Gastroesophageal sphincter (tissue), 3 donors: ENCODE results near the gene TYW3.
A peak's percentile ranks its signal among the peaks of the same experiment; 100 is the strongest.

Experiments used
- EP300 ChIP-seq: sonication (generic); formaldehyde crosslinking; IDR thresholded peaks from one replicate; pipeline ENCODE4 v1.6.1; 2017; ENCODE audit warnings: antibody characterized with exemption, mild to moderate bottlenecking
- POLR2A ChIP-seq, 2 donors: fragments of 450-650 bp; IDR thresholded peaks; one replicate each; pipeline ENCODE4 v1.6.1; 2017; ENCODE audit warnings: antibody characterized with exemption in 2 of 2, mild to moderate bottlenecking in 2 of 2, moderate library complexity in 1 of 2
- POLR2AphosphoS5 ChIP-seq: sonication (generic); formaldehyde crosslinking; IDR thresholded peaks from one replicate; pipeline ENCODE4 v1.6.1; 2017; ENCODE audit warnings: antibody characterized with exemption
- TF ChIP-seq, protein P1 (sequence below), 4 experiments: fragments of 200-600 bp in 2 of 4; fragments of 450-650 bp in 2 of 4; sonication (generic) in 1 of 4; IDR thresholded peaks; one replicate each; pipeline ENCODE4 v1.5.1; 2017 to 2019; ENCODE audit warnings: antibody characterized with exemption in 4 of 4, mild to moderate bottlenecking in 2 of 4, moderate library complexity in 2 of 4

DNA sequence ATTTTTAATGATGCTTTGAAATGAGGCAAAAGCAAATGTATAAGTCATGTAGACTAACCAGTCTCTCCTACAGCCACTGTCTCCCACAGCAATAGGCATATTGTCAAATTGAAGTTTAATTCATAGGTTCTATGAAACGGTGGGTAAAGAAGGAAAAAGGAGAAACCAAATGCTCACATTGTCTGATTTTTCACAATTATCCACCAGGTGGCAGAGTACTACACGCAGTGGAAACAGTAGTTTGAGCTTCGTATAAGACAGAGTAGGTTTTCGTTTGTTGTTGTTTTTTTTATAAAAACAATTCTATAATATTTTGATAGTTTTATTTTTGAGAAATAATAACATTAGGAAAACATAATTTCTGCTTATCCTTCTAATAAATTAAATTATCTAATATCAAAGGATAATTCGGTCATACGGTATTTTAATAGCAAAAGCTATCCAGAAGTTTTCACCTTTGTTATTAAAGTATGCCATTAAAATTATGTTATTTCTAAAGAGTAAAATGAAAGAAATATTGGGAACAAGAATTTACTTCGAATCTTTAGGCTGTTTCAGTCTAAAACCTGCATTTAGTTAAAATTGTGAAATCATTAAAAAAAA, 39.1 kb downstream of the TYW3 start:
- TF ChIP-seq, protein P1, sequence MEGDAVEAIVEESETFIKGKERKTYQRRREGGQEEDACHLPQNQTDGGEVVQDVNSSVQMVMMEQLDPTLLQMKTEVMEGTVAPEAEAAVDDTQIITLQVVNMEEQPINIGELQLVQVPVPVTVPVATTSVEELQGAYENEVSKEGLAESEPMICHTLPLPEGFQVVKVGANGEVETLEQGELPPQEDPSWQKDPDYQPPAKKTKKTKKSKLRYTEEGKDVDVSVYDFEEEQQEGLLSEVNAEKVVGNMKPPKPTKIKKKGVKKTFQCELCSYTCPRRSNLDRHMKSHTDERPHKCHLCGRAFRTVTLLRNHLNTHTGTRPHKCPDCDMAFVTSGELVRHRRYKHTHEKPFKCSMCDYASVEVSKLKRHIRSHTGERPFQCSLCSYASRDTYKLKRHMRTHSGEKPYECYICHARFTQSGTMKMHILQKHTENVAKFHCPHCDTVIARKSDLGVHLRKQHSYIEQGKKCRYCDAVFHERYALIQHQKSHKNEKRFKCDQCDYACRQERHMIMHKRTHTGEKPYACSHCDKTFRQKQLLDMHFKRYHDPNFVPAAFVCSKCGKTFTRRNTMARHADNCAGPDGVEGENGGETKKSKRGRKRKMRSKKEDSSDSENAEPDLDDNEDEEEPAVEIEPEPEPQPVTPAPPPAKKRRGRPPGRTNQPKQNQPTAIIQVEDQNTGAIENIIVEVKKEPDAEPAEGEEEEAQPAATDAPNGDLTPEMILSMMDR (IDR thresholded peaks at IDR 0.05) = peak; percentile 48 to 66 (median 54)
- no peak for TF ChIP-seq POLR2A (IDR thresholded peaks at IDR 0.05)
- TF ChIP-seq EP300 = no peak
- TF ChIP-seq POLR2AphosphoS5 = no peak
